Prostate gland (tissue), 2 donors: ENCODE data around the gene INKA2.

ENCODE experiments used
- CTCF ChIP-seq, 4 experiments: fragments of 200-600 bp in 2 of 4; fragments of 450-650 bp in 2 of 4; sonication (generic) in 2 of 4; IDR thresholded peaks; 1 replicate in 3 of 4; 2 replicates in 1 of 4; pipeline ENCODE4 v1.5.1; 2016 to 2019; ENCODE audit warnings: antibody characterized with exemption in 4 of 4, mild to moderate bottlenecking in 2 of 4, moderate library complexity in 2 of 4
- POLR2A ChIP-seq: fragments of 450-650 bp; IDR thresholded peaks from one replicate; pipeline ENCODE4 v1.6.1; 2016; ENCODE audit warnings: antibody characterized with exemption, mild to moderate bottlenecking

GRCh38 chr1:111719135-111719534 lies 20.1 kb downstream of the INKA2 start:
- TF ChIP-seq CTCF (IDR thresholded peaks at IDR 0.05): no peak
- no peak for TF ChIP-seq POLR2A
